ENCODE measurements around the gene RCSD1.

- TF ChIP-seq GATA2 (IDR thresholded peaks at IDR 0.05; ENCODE audit: low read depth, low read length) (no peak), GATA3 (IDR thresholded peaks at IDR 0.05; ENCODE audit: low read depth, low read length) (no peak)
Measured at GRCh38 chr1:167640051-167640450, 10.0 kb downstream of the RCSD1 start.
